Right lobe of liver (tissue), 6 donors: ENCODE data around the gene SLC15A5. TPM values are rescaled to one million over a fixed set of nuclear protein-coding genes. Genes with fewer than 3 reads are reported as not detected.

ENCODE experiments used
- ATAC-seq, 4 donors: fragments of 200-7000 bp; cut with Tn5 transposase; one replicate each; pipeline ENCODE4 v1.9.1; 2020; ENCODE audit warnings: mild to moderate bottlenecking in 4 of 4, moderate library complexity in 4 of 4
- DNase-seq, 3 donors: peaks; one replicate each; pipeline ENCODE4 v3.0.0-alpha.2; 2020
- H3K27ac ChIP-seq, 3 donors: fragments of 200-600 bp; one replicate each; pipeline ENCODE4 v1.8.0; 2022
- H3K27me3 ChIP-seq, 2 donors: fragments of 200-600 bp; one replicate each; pipeline ENCODE4 v1.8.0; 2022
- H3K36me3 ChIP-seq, 4 donors: fragments of 200-600 bp; sonication (generic) in 1 of 4; one replicate each; pipeline versions ENCODE4 v1.5.1 to v1.8.0; 2017 to 2022; ENCODE audit warnings: control low read depth in 1 of 4
- H3K4me1 ChIP-seq, 4 donors: fragments of 200-600 bp; sonication (generic) in 1 of 4; one replicate each; pipeline versions ENCODE4 v1.5.1 to v1.8.0; 2017 to 2022; ENCODE audit warnings: control low read depth in 1 of 4
- H3K4me3 ChIP-seq, 3 donors: fragments of 200-600 bp; one replicate each; pipeline ENCODE4 v1.8.0; 2022
- H3K9me3 ChIP-seq, 4 donors: fragments of 200-600 bp; sonication (generic) in 1 of 4; one replicate each; pipeline versions ENCODE4 v1.5.1 to v1.8.0; 2017 to 2022; ENCODE audit warnings: control low read depth in 1 of 4
- CTCF ChIP-seq, 4 donors: fragments of 200-600 bp in 3 of 4; fragments of 450-650 bp in 1 of 4; IDR thresholded peaks; one replicate each; pipeline versions ENCODE4 v1.5.1 to v1.8.0; 2016 to 2022; ENCODE audit warnings: antibody characterized with exemption in 4 of 4, mild to moderate bottlenecking in 2 of 4
- POLR2A ChIP-seq: fragments of 450-650 bp; IDR thresholded peaks from one replicate; pipeline ENCODE4 v1.6.1; 2017; ENCODE audit warnings: antibody characterized with exemption, mild to moderate bottlenecking
- WGBS: methylation state at CpG from one replicate; pipeline ENCODE4 v1.1.6; 2018; ENCODE audit warnings: low coverage, low lambda C conversion rate; ENCODE audit not compliant: insufficient coverage; ENCODE audit errors: missing lambda C conversion rate; 5-methylcytosine and 5-hydroxymethylcytosine counted together
- intact Hi-C, 2 donors: fragments of 100-400 bp; cut with DNase I; formaldehyde crosslinking; loops; one replicate each; pipeline versions ENCODE4 v1.11.2 to v1.14.1; 2022
- total RNA-seq, 6 experiments: library from RNA; depleted of rRNA in 2 of 6; stranded (reverse); fragments of >200 nt in 2 of 6; fragmentation: NEBNext Ultra II Directional in 3 of 6; extraction: Animal tissue kit (Norgen Biotek cat#: 25700) in 3 of 6; gene quantifications; one replicate each; pipeline versions ENCODE4 v1.1.0 to v1.2.4, GENCODE V29; 2016 to 2023
- donor health status: DM: no; HTN: yes; CAD: no.
- donor health status: DM: no; HTN: no; CAD: no.
- donor health status: DM: no; HTN: no; CAD: no.
- donor health status: DM: no; HTN: yes; CAD: no.
- donor health status: DM: no; HTN: yes; CAD: no.

SLC15A5 gene
- total RNA-seq, 6 experiments from 2014 or later, result not detected

- TF ChIP-seq CTCF (IDR thresholded peaks at IDR 0.05), result no peak
- TF ChIP-seq POLR2A, result no peak
- H3K4me1 ChIP-seq, result no peaks in the 10 kb centered on the region
- intact Hi-C loops, result no loop called here
- 85% methylated on average over 1 of the region's 1 CpG for WGBS
- no peak overlapping the region for H3K4me3 ChIP-seq
- no peaks in the 10 kb centered on the region for H3K36me3 ChIP-seq
- no peak overlapping the region for H3K27ac ChIP-seq
- no peak for DNase-seq
- ATAC-seq, result no peak
- no peaks in the 10 kb centered on the region for H3K9me3 ChIP-seq
- no peaks in the 10 kb centered on the region for H3K27me3 ChIP-seq
Measured at GRCh38 chr12:16159571-16159970, 117.9 kb downstream of the SLC15A5 start.

- ATAC-seq, result no peak
- DNase-seq, result no peak
- WGBS, result 67% methylated on average over 1 of the region's 1 CpG
Measured at GRCh38 chr12:16158050-16158449, 119.4 kb downstream of the SLC15A5 start.

GRCh38 chr12:16155938-16156337, 121.5 kb downstream of the SLC15A5 start:
- 63% methylated on average over 1 of the region's 1 CpG for WGBS
- Histone ChIP-seq H3K27me3 (no peaks in the 10 kb centered on the region), H3K9me3 (no peaks in the 10 kb centered on the region), H3K27ac (no peak overlapping the region), H3K36me3 (no peaks in the 10 kb centered on the region), H3K4me1 (no peaks in the 10 kb centered on the region), H3K4me3 (no peak overlapping the region)
- no peak for ATAC-seq
- TF ChIP-seq POLR2A, result no peak
- intact Hi-C loops, result no loop called here
- DNase-seq, result no peak

More at GRCh38 chr12:16158050-16158449, 119.4 kb downstream of the SLC15A5 start:
- no peaks in the 10 kb centered on the region for H3K27me3 ChIP-seq
- H3K9me3 ChIP-seq, result no peaks in the 10 kb centered on the region
- no peaks in the 10 kb centered on the region for H3K4me1 ChIP-seq
- no peaks in the 10 kb centered on the region for H3K36me3 ChIP-seq
- H3K4me3 ChIP-seq, result no peak overlapping the region
- intact Hi-C loops, result no loop called here
- no peak overlapping the region for H3K27ac ChIP-seq
- TF ChIP-seq POLR2A (no peak), CTCF (IDR thresholded peaks at IDR 0.05) (no peak)

- H3K36me3 ChIP-seq, result no peaks in the 10 kb centered on the region
- intact Hi-C loops, result no loop called here
- H3K9me3 ChIP-seq, result no peaks in the 10 kb centered on the region
- no peak overlapping the region for H3K27ac ChIP-seq
- no peaks in the 10 kb centered on the region for H3K27me3 ChIP-seq
- DNase-seq (no peak), ATAC-seq (no peak)
- no peak overlapping the region for H3K4me3 ChIP-seq
- H3K4me1 ChIP-seq, result no peaks in the 10 kb centered on the region
- no peak for TF ChIP-seq POLR2A
- no peak for TF ChIP-seq CTCF (IDR thresholded peaks at IDR 0.05)
Measured at GRCh38 chr12:16154990-16155389, 122.5 kb downstream of the SLC15A5 start.

- no peak for DNase-seq
- Histone ChIP-seq H3K27me3 (no peaks in the 10 kb centered on the region), H3K4me1 (no peaks in the 10 kb centered on the region), H3K4me3 (no peak overlapping the region), H3K9me3 (no peaks in the 10 kb centered on the region), H3K36me3 (no peaks in the 10 kb centered on the region), H3K27ac (no peak overlapping the region)
- 83% methylated on average over 6 of the region's 6 CpGs for WGBS
- TF ChIP-seq CTCF (IDR thresholded peaks at IDR 0.05), result no peak
- no peak for TF ChIP-seq POLR2A
- intact Hi-C loops, result no loop called here
- no peak for ATAC-seq
Measured at GRCh38 chr12:16152885-16153673, 124.4 kb downstream of the SLC15A5 start.
